ENCODE measurements around the gene DGCR2. TPM values are rescaled to one million over a fixed set of nuclear protein-coding genes. Genes with fewer than 3 reads are reported as not detected.
A peak's percentile ranks its signal among the peaks of the same experiment; 100 is the strongest.
"Not testable (repeated sequence)": the region's sequence is repeated elsewhere in the genome, so short reads cannot be mapped to it uniquely, and the experiment has no call there.

The DGCR2 gene
- total RNA-seq, 1 donor from 2014 or later = 20.6 TPM

DNA sequence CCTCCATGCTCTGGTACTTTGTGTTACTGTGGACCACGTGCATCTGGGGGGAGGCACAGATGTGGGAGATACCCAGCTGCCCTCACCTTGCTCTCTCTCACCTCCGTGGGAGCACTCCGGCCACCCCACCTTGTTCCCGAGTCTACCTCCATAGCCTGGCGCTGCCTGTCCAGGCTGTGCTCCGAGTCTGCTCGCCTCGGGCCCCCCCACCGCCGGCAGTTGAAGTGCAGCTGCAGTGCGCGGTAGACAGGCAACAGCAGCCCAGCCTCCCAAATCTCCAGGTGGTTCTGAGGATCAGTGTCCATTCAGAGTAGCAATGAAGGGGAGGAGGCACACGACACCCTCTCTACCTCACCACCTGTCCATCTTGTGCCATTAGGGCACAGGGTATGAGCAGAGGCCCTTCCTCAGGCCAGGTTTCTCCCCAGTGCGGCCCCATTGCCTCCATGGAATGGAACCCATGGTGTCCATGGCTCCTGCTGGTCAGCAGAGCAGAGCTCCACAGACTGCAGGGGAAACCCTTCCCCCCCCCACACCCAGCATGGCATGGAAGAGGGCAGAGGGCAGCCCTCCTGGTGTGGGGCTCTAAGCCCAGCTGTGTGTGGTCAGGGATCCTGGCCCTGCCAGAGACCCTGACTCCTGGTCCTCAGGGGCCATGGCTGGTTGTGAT, 89.2 kb downstream of the DGCR2 start:
- H3K9me3 ChIP-seq (ENCODE audit: low read depth); H3K9ac ChIP-seq; H2AFZ ChIP-seq (replicated peaks); H3K4me3 Mint-ChIP-seq; H3K79me2 ChIP-seq (ENCODE audit: low read depth); H3K27ac Mint-ChIP-seq; H3K36me3 Mint-ChIP-seq; H3K4me3 ChIP-seq; H3K9me3 Mint-ChIP-seq; H3K4me1 ChIP-seq; H3K4me2 ChIP-seq; DNase-seq (ENCODE audit: low spot score); H3K36me3 ChIP-seq; H3K27ac ChIP-seq; H3K4me1 Mint-ChIP-seq: not testable (repeated sequence)
- Histone ChIP-seq H3F3A (ENCODE audit: low read depth) (peaks cover 10% of the 10 kb centered on the region), H4K20me1 (ENCODE audit: low read depth) (peaks cover 38% of the 10 kb centered on the region), H3K27me3 (peaks cover 43% of the 10 kb centered on the region)
- H3K27me3 Mint-ChIP-seq (ENCODE audit: insufficient read depth, low read depth) = peaks cover 26% of the 10 kb centered on the region

DNA sequence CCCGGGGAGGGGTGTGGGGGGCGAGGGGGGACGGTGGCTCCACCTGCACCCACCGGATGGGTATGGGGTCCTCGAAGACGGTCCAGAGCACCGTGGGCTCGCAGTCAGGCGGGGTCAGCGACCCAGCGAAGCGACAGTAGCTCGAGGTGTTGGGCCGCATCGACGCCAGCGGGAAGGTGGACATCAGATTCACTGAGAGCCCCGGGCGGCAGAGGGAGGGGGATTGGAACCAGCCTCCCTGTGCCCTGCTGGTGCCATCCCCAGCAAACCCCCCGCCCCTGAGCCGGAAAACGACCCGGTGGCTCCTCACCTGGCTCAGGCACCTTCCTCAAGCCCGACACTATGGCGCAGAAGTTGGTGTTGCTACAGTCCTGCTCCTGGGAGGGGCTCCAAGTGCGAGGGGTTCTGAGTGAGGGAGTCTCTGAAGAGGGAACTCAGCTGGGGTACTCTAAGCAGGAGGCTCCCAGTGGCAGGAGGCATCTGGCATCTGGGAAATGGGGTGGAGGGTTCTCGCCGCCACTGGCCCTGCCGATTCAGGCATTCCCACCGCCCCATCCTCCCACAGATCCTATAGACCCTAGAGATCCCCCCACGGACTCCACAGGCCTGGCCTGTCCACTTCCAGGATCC, 89.9 kb downstream of the DGCR2 start:
- not testable (repeated sequence) for H3K27ac ChIP-seq; H3K9me3 Mint-ChIP-seq; H3K9ac ChIP-seq; H3K4me1 Mint-ChIP-seq; H3K36me3 ChIP-seq; H3K4me2 ChIP-seq; H3K9me3 ChIP-seq (ENCODE audit: low read depth); H3K4me3 Mint-ChIP-seq; H3K4me1 ChIP-seq; DNase-seq (ENCODE audit: low spot score); H3K27ac Mint-ChIP-seq; H3K79me2 ChIP-seq (ENCODE audit: low read depth); H2AFZ ChIP-seq (replicated peaks); H3K36me3 Mint-ChIP-seq; H3K4me3 ChIP-seq
- Histone ChIP-seq H3K27me3 (peaks cover 44% of the 10 kb centered on the region), H4K20me1 (ENCODE audit: low read depth) (peaks cover 38% of the 10 kb centered on the region), H3F3A (ENCODE audit: low read depth) (peaks cover 10% of the 10 kb centered on the region)
- H3K27me3 Mint-ChIP-seq (ENCODE audit: insufficient read depth, low read depth) = peaks cover 26% of the 10 kb centered on the region

DNA sequence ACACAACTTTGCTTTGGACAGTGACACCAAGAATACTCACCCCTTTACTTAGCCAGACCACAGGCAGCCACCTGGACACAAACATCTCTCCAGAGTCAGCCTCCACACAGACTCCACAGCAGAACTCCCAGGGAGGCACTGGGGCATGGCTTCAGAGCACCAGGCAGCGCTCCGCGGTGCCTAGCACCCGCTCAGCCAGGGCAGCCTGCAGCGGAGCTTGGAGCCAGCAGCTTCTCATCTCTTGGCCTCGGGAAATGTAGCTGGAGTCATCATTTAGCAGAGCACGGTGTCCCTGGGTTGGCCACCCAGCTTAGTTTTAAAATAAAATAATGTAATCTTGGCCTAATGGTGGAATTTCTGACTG, 91.3 kb downstream of the DGCR2 start:
- H3K4me1 ChIP-seq; H3K4me1 Mint-ChIP-seq; H3K27ac Mint-ChIP-seq; H3K27ac ChIP-seq; H3K9ac ChIP-seq; DNase-seq (ENCODE audit: low spot score); H3K9me3 ChIP-seq (ENCODE audit: low read depth); H3K36me3 Mint-ChIP-seq; H2AFZ ChIP-seq (replicated peaks); H3K9me3 Mint-ChIP-seq; H3K36me3 ChIP-seq; H3F3A ChIP-seq (ENCODE audit: low read depth); H3K79me2 ChIP-seq (ENCODE audit: low read depth); H3K4me3 ChIP-seq; H3K4me2 ChIP-seq: not testable (repeated sequence)
- peak overlapping the region; percentile 69 for H3K4me3 Mint-ChIP-seq
- peaks cover 27% of the 10 kb centered on the region for H3K27me3 Mint-ChIP-seq (ENCODE audit: insufficient read depth, low read depth)
- Histone ChIP-seq H4K20me1 (ENCODE audit: low read depth) (peaks cover 24% of the 10 kb centered on the region), H3K27me3 (peaks cover 48% of the 10 kb centered on the region)

DNA sequence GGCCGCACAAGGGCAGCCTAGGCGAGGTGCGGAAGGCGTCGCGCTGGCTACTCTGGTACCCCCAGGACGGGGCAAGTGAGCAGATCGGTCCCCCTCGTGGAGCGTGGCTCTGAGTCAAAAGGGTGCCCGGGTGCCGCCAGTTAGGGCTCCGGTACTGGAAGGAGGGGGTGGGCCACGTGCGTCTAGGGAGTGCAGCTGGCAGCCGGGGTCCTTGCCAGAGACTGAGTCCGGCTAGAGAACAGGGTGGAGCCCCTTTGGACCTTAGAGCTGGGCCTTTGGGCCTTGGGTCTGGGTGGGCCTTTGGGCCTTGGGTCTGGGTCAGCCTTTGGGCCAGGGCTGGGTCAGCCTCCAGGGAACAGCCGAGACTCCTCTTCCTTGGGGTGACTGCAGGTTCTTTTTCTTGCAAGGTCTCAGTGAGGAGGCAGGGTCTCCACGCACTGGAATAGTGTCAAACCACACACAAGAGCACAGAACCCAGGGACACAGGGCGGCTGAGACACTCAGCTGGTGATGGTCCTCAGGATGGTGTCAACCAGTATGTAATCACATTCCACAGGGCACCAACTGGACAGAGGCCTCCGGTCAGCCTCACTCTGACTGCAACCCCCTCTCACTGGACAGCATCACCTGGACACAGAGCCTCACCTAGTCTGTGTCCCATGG, 91.9 kb downstream of the DGCR2 start:
- H3K4me2 ChIP-seq; H3K27ac ChIP-seq; H3K9me3 ChIP-seq (ENCODE audit: low read depth); H3K4me1 ChIP-seq; H3K36me3 Mint-ChIP-seq; H3F3A ChIP-seq (ENCODE audit: low read depth); H3K9ac ChIP-seq; H3K4me3 ChIP-seq; H2AFZ ChIP-seq (replicated peaks); H3K4me1 Mint-ChIP-seq; H3K9me3 Mint-ChIP-seq; H3K79me2 ChIP-seq (ENCODE audit: low read depth); H3K36me3 ChIP-seq; H3K27ac Mint-ChIP-seq; DNase-seq (ENCODE audit: low spot score): not testable (repeated sequence)
- peaks cover 48% of the 10 kb centered on the region for H3K27me3 ChIP-seq
- peaks cover 19% of the 10 kb centered on the region for H4K20me1 ChIP-seq (ENCODE audit: low read depth)
- Mint-ChIP-seq H3K4me3 (peak overlapping the region; percentile 69), H3K27me3 (ENCODE audit: insufficient read depth, low read depth) (peaks cover 27% of the 10 kb centered on the region)
- TF ChIP-seq EZH2phosphoT487 (IDR thresholded peaks at IDR 0.05) = peak; percentile 9

DNA sequence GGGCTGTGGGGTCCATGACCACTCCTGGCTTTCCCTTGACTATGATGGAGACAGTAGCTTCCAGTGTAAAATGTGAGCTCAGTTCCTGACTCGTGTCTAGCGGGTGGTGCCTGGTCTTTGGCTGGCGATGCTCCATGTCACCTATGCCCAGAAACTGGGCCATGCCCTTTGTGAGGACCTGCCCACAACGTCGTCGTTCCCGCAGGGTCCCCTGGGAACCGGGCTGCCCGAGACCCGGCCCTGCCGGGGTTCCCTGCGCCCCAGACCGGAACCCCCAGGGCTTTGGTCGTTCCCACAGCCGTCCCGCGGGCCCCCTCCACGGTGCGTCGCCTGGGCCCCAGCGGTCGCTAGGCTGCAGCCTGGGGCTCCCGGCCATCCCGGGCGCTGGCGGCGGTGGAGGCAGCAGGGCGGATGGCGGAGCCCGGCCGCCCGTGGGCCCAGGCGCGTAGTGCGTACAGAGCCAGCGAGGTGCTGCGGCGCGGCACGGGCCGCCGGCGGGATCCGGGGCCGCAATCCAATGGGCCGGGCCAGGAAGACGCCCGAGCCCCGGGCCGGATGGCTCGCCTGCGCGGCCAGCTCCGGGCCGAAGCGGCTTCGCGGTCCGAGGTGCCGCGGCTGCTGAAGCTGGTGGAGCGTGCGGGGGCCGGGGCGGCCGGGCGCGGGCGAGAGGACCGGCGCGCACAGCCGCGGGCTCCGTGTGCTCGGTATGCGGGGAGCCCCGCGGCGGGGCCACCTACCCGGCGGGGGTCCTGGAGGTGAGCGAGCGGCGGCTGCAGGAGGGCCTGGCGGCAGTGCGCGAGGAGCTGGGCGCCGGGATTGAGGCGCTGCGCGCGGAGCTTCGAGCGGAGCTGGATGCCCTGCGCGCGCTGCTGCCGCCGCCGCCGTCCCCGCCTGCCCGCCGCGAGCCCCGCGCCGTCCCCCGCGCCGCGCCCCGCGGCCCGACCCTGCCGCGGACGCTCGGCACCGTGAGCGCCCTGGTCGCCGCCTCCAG, 92.8 kb downstream of the DGCR2 start:
- H4K20me1 ChIP-seq (ENCODE audit: low read depth) = peaks cover 15% of the 10 kb centered on the region
- peak overlapping the region; percentile 73 for H3K4me2 ChIP-seq
- peaks cover 48% of the 10 kb centered on the region for H3K27me3 ChIP-seq
- TF ChIP-seq EZH2 (IDR thresholded peaks at IDR 0.05) (peak; percentile 88), EZH2phosphoT487 (IDR thresholded peaks at IDR 0.05) (peak; percentile 78)
- not testable (repeated sequence) for H3F3A ChIP-seq (ENCODE audit: low read depth); H3K4me1 ChIP-seq; H3K9ac ChIP-seq; H3K36me3 ChIP-seq; H3K27ac Mint-ChIP-seq; H3K79me2 ChIP-seq (ENCODE audit: low read depth); H3K9me3 ChIP-seq (ENCODE audit: low read depth); H3K27ac ChIP-seq; H3K36me3 Mint-ChIP-seq; H3K9me3 Mint-ChIP-seq; H3K4me1 Mint-ChIP-seq
- peak; percentile 56 for DNase-seq (ENCODE audit: low spot score)
- peak overlapping the region; percentile 40 for H3K4me3 ChIP-seq
- H2AFZ ChIP-seq (replicated peaks) = peak overlapping the region; percentile 50
- Mint-ChIP-seq H3K27me3 (ENCODE audit: insufficient read depth, low read depth) (peaks cover 26% of the 10 kb centered on the region), H3K4me3 (peak overlapping the region; percentile 70)

DNA sequence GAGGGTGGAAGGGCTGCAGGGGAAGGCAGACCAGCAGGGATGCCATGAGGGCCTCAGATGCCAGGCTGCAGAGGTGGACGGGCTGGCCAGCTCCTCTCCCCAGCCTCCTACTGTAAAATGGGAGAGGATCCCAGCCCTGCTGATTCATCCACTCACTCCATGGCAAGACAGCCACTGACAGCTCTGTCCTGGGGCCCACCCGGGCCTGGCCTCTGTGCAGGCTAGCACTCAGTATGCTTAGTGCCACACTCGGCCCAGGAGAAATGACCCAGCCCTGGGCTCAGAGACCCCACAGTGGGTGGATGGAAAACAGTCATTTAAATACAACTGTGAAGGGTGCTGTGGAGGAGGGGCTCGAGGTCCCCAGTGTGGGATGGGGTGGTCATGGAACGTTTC, 94.2 kb downstream of the DGCR2 start:
- H3K27me3 ChIP-seq = peaks cover 46% of the 10 kb centered on the region

DNA sequence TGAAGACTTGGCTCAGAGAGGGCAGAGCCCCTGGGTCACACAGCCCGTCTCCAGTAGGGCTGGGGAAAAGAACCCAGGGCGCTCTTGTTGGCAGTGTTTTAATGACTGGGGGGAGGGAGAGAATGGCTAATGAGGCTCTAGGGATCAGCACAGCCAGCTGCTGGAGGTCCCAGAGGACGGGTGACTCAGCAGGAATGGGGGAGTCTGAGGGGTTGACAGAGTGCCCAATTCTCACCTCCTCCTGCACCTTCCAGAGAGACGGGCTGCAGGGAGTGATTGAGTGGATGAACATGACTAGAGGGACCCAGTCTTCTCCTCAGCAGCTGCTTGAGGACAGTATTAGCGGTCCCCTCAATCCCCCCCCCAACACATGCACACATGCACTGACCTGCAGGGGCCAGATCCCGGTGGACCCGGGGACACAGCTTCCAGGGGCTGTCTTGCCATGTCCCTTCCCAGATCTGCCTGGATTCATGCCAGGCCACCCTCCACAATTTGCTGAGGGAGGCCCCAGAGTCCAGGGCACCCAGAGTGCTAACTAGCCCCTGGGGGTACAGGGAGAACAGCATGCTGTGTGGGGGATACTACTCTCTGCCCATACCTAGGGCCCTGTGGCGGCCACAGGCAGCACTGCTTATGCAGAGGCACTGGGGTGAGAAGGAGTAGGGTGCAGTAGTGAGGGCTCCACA, 94.7 kb downstream of the DGCR2 start:
- not testable (repeated sequence) for H3K27ac ChIP-seq; H3K9me3 Mint-ChIP-seq; H3K4me2 ChIP-seq; H3K36me3 Mint-ChIP-seq; H3K9me3 ChIP-seq (ENCODE audit: low read depth); H3K4me3 Mint-ChIP-seq; H2AFZ ChIP-seq (replicated peaks); DNase-seq (ENCODE audit: low spot score); H3K4me3 ChIP-seq; H3K4me1 Mint-ChIP-seq; H3K27ac Mint-ChIP-seq; H3K36me3 ChIP-seq; H3K79me2 ChIP-seq (ENCODE audit: low read depth); H3F3A ChIP-seq (ENCODE audit: low read depth); H3K9ac ChIP-seq; H3K4me1 ChIP-seq
- Histone ChIP-seq H4K20me1 (ENCODE audit: low read depth) (peaks cover 13% of the 10 kb centered on the region), H3K27me3 (peaks cover 43% of the 10 kb centered on the region)
- peaks cover 19% of the 10 kb centered on the region for H3K27me3 Mint-ChIP-seq (ENCODE audit: insufficient read depth, low read depth)

More for the DNA sequence above, 94.2 kb downstream of the DGCR2 start:
- not testable (repeated sequence) for H3K9me3 ChIP-seq (ENCODE audit: low read depth); H3F3A ChIP-seq (ENCODE audit: low read depth); H3K4me3 Mint-ChIP-seq; H3K36me3 Mint-ChIP-seq; H3K9me3 Mint-ChIP-seq; H3K9ac ChIP-seq; DNase-seq (ENCODE audit: low spot score); H3K4me1 Mint-ChIP-seq; H3K4me1 ChIP-seq; H2AFZ ChIP-seq (replicated peaks); H3K27ac Mint-ChIP-seq; H3K79me2 ChIP-seq (ENCODE audit: low read depth); H3K36me3 ChIP-seq; H3K4me2 ChIP-seq; H3K4me3 ChIP-seq; H3K27ac ChIP-seq
- H3K27me3 Mint-ChIP-seq (ENCODE audit: insufficient read depth, low read depth) = peaks cover 22% of the 10 kb centered on the region
- peaks cover 13% of the 10 kb centered on the region for H4K20me1 ChIP-seq (ENCODE audit: low read depth)
